Omental fat pad (tissue), 4 donors: ENCODE measurements around the gene PKM. TPM values are rescaled to one million over a fixed set of nuclear protein-coding genes. Genes with fewer than 3 reads are reported as not detected.
"Not testable (repeated sequence)": the region's sequence is repeated elsewhere in the genome, so short reads cannot be mapped to it uniquely, and the experiment has no call there.

Experiments
- ATAC-seq: fragments of 150-250 bp; one replicate; pipeline ENCODE4 v1.9.1; 2016; ENCODE audit warnings: mild to moderate bottlenecking, moderate library complexity; ENCODE audit not compliant: low FRiP score
- DNase-seq: peaks from one replicate; pipeline ENCODE4 v3.0.0-alpha.2; 2019; ENCODE audit warnings: low spot score
- total RNA-seq, 4 donors: library from RNA; depleted of rRNA; stranded (reverse); fragments of >200 nt; gene quantifications; one replicate each; pipeline ENCODE4 v1.1.0, GENCODE V29; 2016
- TF ChIP-seq, protein P1 (sequence below), 3 donors: fragments of 450-650 bp; IDR thresholded peaks; one replicate each; pipeline ENCODE4 v1.5.1; 2016 to 2017; ENCODE audit warnings: antibody characterized with exemption in 3 of 3, mild to moderate bottlenecking in 3 of 3, moderate library complexity in 2 of 3

PKM gene
- total RNA-seq: 100 to 1,000 TPM; 200 to 534 (median 205) TPM

DNA sequence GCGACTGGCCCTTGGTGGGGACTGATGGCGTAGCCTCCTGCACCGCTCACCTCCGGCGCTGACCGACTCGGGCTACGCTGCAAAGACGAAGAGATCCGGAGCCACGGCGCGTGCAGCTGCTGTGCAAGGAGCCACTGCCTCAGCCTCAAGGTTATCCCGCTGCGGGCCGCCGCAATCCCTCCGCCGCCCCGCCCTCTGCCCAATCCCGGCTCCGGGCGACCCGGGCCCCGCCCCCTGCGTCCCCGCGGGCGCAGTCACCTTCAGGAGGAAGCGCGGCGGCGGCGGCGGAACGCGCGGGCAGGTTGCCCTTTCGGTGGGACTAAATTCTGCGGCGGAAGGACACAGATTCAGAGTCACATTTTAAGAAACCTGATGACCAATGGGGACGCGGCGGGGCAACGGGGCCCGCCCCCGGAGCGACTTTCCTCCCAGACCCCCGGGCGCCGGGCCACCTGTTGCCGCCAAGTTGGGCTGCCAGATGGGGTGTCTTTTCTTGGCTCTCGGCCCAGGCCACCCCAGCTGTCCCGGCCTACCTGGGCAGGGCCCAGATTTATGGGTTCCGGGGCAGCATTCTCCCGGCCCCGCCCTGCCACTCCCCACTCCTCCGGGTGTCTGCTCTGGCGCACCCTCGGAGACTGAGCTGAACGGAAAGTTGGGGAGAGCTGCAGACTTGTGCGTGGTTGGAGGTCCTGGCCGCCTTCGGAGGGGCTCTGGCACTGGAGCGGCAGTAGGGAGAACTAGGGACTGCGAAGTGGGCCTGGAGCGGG lies at the start of gene PKM:
PKM (minus strand) TSS at position 125 of the 767 bp plus-strand sequence. CDS start 12,093 bp downstream, outside the sequence.
- TF ChIP-seq, protein P1, sequence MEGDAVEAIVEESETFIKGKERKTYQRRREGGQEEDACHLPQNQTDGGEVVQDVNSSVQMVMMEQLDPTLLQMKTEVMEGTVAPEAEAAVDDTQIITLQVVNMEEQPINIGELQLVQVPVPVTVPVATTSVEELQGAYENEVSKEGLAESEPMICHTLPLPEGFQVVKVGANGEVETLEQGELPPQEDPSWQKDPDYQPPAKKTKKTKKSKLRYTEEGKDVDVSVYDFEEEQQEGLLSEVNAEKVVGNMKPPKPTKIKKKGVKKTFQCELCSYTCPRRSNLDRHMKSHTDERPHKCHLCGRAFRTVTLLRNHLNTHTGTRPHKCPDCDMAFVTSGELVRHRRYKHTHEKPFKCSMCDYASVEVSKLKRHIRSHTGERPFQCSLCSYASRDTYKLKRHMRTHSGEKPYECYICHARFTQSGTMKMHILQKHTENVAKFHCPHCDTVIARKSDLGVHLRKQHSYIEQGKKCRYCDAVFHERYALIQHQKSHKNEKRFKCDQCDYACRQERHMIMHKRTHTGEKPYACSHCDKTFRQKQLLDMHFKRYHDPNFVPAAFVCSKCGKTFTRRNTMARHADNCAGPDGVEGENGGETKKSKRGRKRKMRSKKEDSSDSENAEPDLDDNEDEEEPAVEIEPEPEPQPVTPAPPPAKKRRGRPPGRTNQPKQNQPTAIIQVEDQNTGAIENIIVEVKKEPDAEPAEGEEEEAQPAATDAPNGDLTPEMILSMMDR (IDR thresholded peaks at IDR 0.05): no peak
- DNase-seq: peak; percentile 86
- peak; percentile 72 for ATAC-seq

DNA sequence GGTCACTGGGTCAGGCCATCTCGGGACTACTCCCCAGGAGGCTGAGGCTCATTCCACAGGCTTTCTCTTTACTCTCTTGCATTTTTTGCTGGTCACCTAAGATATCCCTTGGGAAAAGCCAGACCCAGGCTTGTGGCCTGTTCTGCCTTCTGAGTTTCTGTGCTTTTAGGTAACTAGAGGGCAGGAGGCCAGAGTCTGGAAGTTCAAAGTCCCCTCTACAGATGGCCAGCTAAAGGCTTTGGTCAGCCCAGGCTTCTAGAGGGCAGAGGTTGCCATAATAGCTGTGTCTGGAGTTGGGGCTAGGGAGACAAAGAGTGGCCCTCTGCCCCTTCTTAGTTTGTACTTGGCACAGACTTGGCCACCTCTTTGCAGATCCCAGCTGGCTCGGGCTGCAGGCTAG lies 49.8 kb upstream of the PKM start:
- DNase-seq (no peak), ATAC-seq (no peak)
- TF ChIP-seq, protein P1 (IDR thresholded peaks at IDR 0.05): no peak

DNA sequence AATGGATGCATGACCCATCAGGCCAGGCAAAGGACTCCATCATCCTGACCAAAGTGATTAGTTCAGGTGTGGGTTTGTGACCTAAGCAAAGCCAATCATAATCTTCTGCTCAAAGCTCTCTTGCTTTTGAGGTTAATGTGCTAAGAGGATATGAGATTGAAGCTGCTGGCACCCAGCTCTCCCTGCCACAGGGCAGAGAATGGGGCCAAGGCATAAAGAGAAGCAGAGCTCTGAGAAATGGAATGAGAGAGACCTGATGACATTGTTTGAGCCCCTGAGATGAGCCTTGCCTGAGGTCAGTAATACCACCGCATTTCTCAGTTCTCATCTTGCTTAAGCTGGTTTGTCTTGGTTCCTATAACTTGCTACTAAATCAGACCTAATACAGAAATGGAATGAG lies 47.7 kb upstream of the PKM start:
- DNase-seq (no peak), ATAC-seq (no peak)
- TF ChIP-seq, protein P1 (IDR thresholded peaks at IDR 0.05): no peak

DNA sequence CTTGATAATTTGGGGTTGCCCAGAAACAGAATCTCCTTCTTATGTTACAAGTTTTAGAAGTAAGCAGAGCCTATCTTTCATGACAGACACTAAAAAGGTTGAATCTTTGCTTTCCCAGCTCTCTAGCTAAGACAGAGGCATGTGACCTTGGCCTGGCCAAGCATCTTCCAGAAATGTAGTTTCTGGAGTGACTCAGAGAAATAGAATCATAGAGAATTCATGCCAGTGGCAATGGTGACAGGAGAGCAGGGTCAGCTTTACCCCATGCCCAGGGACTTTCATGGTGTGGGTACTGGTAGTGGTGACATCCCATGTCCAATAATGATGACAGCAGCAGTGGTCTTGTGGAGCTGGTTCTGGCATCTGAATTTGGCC lies 45.3 kb upstream of the PKM start:
- DNase-seq (no peak), ATAC-seq (no peak)
- TF ChIP-seq, protein P1 (IDR thresholded peaks at IDR 0.05): no peak

DNA sequence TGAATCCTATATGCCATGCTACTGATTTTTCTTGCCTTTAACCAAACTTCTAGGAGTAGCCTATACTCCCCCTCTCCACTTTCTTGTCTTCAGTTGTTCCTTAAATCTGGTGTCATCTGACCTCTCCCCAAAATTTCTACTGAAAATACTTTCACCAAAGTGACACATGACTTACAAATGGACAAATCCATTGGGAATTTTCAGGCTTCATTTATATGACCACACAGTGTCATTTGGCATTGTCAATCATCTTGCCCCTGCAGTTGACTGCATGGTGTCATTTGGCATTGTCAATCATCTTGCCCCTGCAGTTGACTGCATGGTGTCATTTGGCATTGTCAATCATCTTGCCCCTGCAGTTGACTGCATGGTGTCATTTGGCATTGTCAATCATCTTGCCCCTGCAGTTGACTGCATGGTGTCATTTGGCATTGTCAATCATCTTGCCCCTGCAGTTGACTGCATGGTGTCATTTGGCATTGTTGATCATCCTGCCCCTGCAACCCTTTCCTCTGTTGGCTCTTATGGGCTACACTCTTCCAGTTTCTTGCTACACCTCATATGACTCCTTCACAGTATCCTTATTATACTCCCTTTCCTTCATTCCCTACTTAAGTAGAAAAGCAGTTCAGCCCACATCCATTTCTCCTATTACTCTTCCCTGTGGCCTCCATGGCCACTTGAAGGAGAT lies 44.8 kb upstream of the PKM start:
- not testable (repeated sequence) for ATAC-seq, DNase-seq

DNA sequence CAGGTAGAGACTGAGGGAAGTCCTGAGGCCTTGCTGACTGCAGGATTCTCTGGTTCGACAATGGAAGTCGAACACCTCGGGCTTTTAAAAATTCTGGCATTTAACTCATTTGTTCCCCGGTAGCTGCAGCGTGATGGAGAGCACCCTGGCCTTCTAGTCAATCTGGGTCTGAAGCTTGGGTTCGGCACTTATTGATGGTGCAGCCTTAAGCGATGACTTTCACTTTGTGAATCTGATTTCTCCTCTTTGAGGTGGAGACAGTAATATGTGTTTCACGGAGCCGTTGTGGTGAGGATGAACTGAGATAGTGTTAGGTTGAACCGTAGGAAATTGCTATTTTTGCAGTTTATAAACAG lies 42.0 kb upstream of the PKM start:
- TF ChIP-seq, protein P1 (IDR thresholded peaks at IDR 0.05): no peak
- DNase-seq: no peak
- no peak for ATAC-seq

DNA sequence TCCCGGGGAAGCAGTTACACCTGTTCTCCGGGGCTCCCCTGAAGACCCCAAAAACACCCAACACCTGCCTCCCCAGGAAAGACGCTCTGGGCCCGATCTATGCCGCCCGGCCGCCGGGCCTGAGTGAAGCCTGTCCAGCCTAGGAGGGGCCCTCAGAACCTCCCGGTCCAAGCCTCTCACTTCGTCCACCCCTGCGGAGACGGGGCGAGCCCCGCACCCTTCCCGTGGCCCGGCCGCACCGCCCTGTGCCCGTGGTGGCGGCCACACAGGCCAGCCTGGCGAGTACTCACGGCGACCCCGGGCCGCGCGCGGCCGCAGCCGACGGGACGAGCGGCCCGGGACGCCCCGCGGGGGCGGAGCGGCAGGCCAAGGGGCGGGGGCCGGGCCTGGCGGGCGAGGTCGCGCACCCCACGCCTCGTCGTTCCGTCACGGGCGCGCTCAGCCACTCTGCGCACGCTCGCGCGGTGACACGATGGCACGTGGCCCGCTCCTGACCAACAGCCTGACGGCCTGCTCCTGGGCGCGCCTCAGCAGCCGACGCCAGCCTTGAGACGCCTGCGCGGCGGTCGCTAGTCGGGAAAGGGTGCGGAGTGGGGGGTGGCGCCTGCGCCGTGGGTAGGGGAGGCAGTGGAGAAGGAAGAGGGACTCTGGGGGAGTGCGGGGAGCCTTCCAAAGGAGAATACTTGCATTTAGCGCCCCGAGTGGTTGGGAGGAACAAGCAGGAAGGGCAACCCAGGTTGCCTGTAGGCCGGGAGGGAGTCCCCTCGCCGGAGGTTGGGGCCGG lies 41.4 kb upstream of the PKM start, which contains the start of gene PARP6:
PARP6 (minus strand) TSS at position 342 of the 784 bp plus-strand sequence. CDS start 5,077 bp downstream, outside the sequence.
- TF ChIP-seq, protein P1 (IDR thresholded peaks at IDR 0.05): peak in 1 of 3 donors; percentile 63
- peak; percentile 99 for ATAC-seq
- peak; percentile 83 for DNase-seq
